NCI-H1105 (cell line): ENCODE measurements around the gene MYL10.
A peak's percentile ranks its signal among the peaks of the same experiment; 100 is the strongest.
"Not testable (repeated sequence)": the region's sequence is repeated elsewhere in the genome, so short reads cannot be mapped to it uniquely, and the experiment has no call there.

Source experiments
- DNase-seq: peaks from one replicate; lab custom pipeline; 2025; lab: John Stamatoyannopoulos, UW

The MYL10 gene

GRCh38 chr7:101618207-101618839 lies 10.8 kb downstream of the MYL10 start:
- DNase-seq: no peak

DNA sequence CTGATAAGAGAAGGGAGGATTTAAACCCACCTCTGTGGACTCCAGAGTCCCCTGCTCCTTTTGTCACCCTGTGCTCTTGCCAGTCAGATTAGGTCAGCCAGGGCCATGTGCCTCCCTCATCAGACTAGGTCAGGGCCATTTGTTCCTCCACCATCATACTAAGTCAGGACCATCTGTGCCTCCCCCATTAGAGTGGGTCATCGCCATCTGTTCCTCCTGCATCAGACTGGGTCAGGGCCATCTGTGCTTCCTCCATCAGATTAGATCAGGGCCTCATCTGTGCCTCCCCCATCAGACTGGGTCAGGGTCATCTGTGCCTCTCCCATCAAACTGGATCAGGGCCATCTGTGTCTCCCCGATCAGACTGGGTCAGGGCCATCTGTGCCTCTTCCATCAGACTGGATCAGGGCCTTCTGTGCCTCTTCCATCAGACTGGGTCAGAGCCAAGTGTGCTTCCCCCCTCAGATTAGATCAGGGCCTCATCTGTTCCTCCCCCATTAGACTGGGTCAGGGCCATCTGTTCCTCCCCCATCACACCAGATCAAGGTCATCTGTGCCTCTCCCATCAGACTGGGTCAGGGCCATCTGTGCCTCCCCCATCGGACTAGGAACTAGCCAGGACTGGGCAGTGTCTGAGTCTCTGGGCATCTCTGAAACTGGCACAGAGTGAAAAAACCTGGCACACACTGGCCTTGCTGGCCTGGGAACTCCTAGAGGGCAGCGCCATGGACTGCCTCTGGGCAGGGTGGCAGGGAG lies 11.5 kb downstream of the MYL10 start:
- no peak for DNase-seq

DNA sequence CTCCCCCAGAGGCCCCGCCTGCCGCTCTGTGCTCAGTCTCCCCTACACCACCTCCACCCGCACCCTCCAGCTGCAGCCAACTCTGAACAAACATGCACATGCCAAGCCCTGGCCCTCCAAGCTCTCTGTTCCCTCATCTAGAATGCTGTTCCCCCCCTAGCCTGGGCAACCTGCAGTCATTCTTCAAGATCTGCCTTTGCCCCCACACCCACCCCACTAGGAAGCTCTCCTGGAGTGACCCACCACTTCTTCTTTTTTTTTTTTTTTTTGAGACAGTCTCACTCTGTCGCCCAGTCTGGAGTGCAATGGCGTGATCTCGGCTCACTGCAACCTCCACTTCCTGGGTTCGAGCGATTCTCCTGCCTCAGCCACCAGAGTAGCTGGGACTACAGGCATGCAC lies 13.7 kb downstream of the MYL10 start:
- DNase-seq: no peak

DNA sequence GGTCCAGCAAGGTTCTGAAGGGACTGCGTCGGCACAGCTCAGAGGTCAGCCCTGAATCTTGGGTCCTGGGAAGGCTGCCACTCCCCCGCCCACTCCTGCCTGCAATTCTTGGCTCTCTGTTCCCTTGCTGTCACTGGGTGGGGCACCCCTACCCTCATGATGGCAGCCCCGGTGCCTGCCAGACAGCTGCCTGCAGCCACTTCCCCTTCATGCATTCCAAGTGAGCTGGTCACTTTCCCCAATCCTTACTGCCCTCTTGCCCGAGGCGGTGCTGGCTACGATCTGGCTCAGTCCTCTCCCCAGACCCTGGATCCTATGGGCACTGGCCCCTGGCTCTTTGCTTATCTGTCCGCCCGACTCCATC lies 14.2 kb downstream of the MYL10 start:
- DNase-seq: no peak

DNA sequence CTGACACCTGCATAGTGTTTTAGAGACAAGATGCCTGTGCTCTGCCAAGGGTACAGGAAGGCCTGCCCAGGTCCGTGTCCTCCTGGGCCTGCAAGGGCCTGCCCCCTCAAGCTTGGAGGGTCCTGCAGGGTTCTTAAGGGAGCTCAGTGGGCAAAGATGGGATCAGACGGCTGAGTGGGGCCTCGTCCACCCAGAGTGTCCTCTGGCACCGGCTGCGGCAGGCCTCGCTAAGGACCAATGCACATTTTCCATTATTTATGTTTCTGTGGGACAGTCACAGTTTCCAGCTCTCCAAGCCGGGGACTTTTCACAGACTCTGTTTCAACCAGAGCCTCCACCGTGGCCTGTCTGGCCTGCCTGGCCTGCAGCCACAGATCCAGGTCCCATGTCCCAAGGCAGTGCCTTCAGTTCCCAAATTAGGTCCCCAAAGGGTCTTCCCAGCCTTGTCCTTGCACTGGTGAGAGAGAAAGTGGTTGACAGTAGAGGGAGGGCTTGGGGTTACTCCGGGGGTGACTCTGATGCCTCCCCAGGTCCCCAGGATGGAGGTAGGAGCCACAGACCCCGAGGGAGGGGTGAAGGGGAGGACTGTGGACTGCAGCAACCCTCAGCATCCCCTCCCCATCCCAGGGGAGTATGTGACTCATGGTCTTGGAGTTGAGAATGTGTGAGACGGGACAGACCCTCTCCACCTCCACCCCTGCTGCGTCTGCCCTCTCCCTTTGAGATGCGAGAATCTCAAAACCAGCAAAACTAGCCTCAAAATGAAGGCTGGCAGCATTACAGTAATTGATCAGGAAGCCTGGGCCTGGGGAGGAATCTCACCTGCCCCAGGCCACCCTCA lies 14.8 kb downstream of the MYL10 start:
- no peak for DNase-seq

GRCh38 chr7:101612885-101613515 lies 16.1 kb downstream of the MYL10 start:
- DNase-seq: no peak

DNA sequence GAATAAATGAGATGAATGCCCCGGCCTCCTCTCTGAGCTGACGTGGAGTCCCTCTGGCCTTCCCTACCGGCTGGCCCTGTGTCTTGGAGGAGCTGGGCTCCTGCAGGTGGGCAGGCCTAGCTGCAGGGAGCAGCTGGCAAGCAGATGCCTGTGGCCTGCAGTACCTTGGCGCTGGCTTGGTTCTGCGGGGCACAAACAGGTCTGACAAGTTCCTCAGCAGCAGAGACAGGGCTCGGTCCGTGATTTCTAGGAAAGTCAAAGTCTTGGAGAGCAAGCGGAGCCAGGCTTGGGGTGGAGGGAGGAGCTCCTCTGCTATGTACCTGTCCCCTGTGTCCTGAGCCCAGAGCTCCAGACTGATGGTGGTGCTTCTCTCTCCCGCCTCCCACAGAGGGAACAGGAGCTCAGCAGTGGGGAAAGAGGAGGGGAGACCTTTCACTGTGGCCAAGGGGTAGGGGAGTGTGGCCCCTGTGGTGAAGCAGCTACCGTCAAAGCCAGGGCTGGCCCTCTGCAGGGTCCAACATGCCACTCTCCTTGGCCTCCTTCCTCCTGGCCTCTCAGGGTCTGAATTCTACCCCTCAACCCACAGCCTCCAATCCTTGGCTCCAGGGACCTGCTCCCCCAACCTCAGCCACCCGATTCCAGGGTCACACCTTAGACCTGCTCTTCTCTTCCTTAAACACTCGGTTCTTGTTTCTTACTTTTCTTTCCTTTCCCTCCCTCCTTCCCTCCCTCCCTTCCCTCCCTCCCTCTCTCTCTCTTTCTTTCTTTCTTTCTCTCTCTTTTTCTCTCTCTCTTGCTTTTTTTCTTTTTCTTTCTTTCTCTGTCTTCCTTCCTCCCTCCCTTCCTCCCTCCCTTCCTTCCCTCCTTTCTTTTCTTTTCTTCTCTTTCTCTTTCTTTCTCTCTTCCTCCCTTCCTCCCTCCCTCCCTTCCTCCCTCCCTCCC lies 20.1 kb downstream of the MYL10 start:
- DNase-seq: no peak

- no peak for DNase-seq
These were observed 22.6 kb downstream of the MYL10 start for GRCh38 chr7:101606498-101606923.

DNA sequence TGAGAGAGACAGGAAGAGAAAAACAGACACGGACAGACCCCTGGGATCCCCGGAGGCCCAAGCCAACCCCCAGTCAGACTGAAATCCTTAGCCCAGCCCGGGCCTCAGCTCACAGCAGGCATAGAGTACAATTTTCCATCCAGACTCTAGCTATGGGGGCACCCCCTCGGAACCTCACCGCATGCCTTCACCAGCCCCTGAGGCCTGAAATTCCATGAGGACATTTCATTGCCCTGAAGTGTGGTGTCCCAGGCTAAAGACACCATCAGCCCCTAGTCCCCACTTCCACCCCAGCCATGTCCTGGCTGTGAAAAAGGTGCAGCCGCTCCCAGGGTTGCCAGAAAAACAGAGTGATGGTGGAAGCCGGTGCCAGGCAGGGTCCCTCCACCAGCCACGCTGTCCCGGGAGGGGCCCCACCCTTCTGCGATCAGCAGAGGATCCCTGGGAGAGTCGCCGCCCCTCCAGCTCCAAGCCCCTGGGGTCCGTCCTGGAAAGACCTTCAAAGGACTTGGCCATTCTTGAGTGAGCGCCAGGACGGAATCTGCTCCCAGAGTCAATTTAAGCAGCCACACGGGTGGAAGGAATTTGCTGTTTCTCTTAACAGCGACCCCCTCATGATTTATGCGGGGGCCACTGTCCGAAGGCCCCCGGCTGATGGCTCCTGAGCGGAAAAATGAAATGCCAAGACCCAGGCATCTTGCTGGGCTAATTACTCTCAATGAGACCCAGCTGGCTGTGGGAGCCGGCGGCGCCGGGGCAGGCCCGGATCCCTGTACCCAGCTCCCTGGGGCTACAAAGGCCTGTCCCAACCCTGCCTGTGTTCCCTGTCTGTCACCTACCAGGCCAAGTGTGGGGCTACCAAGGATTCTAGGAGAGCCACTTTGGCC lies 23.2 kb downstream of the MYL10 start:
- DNase-seq: no peak

DNA sequence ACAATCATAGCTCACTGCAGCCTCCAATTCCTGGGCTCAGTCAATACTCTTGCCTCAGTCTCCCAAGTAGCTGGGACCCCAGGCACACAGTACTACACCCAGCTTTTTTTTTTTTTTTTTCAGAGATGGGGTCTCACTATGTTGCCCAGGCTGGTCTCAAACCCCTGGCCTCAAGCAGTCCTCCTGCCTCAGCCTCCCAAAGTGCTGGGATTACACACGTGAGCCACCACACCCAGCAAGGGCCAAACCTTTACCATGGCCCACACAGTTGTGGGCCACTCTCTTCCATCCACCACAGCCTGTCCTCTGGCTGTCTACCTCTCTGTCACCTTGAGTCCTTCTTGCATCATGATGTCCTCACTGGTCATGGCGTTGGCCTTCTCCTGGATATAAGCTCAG lies 24.2 kb downstream of the MYL10 start:
- not testable (repeated sequence) for DNase-seq

GRCh38 chr7:101604331-101604933 lies 24.7 kb downstream of the MYL10 start:
- no peak for DNase-seq

- peak; percentile 63 for DNase-seq
These were observed 26.4 kb downstream of the MYL10 start for GRCh38 chr7:101602484-101603241.

- no peak for DNase-seq
These were observed 27.0 kb downstream of the MYL10 start for GRCh38 chr7:101602082-101602481.

- no peak for DNase-seq
These were observed 29.3 kb downstream of the MYL10 start for GRCh38 chr7:101599787-101600186.

DNA sequence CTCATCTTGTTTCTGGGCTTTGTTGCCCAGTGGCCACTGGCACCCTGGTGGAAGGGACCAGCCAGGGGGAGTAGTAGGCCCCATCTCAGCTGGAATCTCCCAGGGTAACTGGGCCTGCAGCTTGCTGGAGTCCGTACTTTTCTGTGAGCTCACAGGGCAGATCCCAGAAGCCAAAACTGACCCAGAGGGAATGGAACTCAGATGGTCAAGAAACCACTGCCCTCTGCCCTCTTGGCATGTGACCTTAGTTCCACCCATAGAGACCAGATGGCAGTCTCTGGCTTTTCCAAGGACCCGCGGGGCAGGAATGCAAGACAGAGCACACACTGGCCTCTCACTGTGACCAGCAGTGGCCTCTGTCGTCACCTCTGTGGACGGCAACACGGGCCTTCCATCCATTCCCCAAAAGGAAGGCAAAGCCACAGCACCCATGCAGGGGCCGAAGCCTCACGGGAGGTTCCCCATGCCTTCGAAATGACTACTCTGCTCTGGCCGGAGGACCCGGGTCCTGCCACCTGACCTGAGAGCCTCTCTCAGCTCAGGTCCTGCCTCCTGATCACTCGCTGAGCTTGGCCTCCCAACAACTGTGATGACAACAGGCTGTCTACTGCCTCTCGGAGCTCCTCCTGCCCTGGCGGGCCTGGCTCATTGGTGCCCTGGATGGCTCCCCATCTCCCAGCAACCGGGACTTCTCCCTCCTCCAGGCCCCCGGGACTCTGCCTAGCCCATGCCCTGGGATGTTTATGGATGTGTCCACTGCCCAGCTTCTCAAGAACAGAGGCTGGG lies 29.9 kb downstream of the MYL10 start:
- DNase-seq: no peak

DNA sequence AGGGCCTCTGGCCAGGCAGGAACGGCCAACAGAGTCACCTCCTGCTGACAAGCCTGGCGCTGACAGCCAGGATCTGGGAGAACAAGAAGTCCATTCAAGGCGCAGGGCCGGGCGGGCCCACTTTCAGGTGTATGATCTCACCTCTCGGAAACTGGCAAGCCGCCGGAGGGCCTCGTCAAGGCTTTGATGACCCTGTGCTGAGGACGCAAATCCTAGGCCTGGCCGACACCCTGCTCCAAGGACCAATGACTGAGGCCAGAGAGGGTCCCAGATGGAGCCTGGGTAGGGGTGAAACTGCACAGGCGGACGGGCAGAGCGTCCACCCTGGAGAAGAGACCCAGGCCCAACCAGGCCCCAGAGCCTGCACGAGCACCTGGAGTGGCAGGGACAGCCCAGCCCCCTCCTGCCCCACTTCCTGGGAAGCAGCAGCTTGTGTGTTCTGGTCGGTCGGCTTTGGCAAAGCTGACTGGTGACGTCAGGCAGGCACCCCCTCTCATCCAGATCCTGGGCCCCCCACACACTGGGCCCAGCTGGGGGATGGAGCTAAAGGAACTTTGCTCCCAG lies 30.6 kb downstream of the MYL10 start:
- DNase-seq: no peak

DNA sequence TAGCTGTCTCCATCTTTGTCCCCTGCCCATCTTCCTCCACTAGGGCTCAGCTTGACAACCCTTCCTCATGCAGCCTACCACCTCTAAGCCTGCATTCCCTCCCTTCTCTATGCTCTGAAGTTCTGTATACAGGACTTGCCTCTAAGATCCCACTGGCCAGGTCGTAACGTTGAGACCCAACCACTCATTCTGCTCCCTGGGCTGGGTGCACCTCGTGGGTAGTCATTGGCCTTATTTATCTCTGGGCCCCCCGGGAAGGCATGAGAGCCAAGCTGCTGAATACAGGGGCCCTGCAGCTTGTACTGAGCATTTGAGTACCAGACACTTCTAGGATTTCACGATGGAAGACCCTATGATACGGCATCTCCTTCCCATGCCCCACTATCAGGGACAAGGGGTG lies 31.2 kb downstream of the MYL10 start:
- DNase-seq: no peak

- DNase-seq: no peak
These were observed 32.2 kb downstream of the MYL10 start for GRCh38 chr7:101596898-101597297.
